IMR-90 (cell line): ENCODE measurements around the gene FAM174C. TPM values are rescaled to one million over a fixed set of nuclear protein-coding genes. Genes with fewer than 3 reads are reported as not detected.

Experiments used
- ATAC-seq: fragments of 200-7000 bp; cut with Tn5 transposase; 2 replicates; pipeline ENCODE4 v1.9.1; 2020; ENCODE audit warnings: low read depth, mild to moderate bottlenecking, moderate library complexity
- BruUV-seq: library from RNA; stranded (reverse); fragments of 400-500 nt; replicated peaks from 2 replicates; lab custom pipeline; 2021; lab: Mats Ljungman, UMichigan
- CTCF ChIA-PET: fragments of 300-600 bp; formaldehyde crosslinking; extraction: SDS; loops from one replicate; lab custom pipeline; 2021; ENCODE audit warnings: antibody characterized with exemption; lab: Yijun Ruan, JAX
- POLR2A ChIA-PET: fragments of 300-600 bp; sonication (Branson Sonifier 250); formaldehyde crosslinking; loops from one replicate; lab custom pipeline; 2022; ENCODE audit warnings: antibody characterized with exemption; ENCODE audit not compliant: unreplicated experiment; lab: Charles Lee
- DNase-seq: peaks from one replicate; pipeline ENCODE4 v3.0.0; 2013
- H2AFZ ChIP-seq: replicated peaks from 2 replicates; pipeline ENCODE3; 2013; ENCODE audit warnings: low read length, mild to moderate bottlenecking; ENCODE audit not compliant: poor library complexity
- H2AK5ac ChIP-seq: 2 replicates; pipeline ENCODE4 v1.6.1; 2013; ENCODE audit warnings: low read depth, low read length, inconsistent platforms
- H2AK9ac ChIP-seq: replicated peaks from 2 replicates; pipeline ENCODE3; 2013; ENCODE audit warnings: mild to moderate bottlenecking, low read depth, low read length, moderate library complexity; ENCODE audit not compliant: poor library complexity
- H2BK120ac ChIP-seq: 2 replicates; pipeline ENCODE4 v1.6.1; 2013; ENCODE audit warnings: low read depth, low read length, inconsistent platforms
- H2BK15ac ChIP-seq: 3 replicates; pipeline ENCODE4 v1.6.1; 2013; ENCODE audit warnings: low read depth, low read length, inconsistent platforms
- H2BK20ac ChIP-seq: 2 replicates; pipeline ENCODE4 v1.6.1; 2013; ENCODE audit warnings: low read depth, mild to moderate bottlenecking, inconsistent platforms, low read length, moderate library complexity
- H2BK5ac ChIP-seq: 2 replicates; pipeline ENCODE4 v1.6.1; 2013; ENCODE audit warnings: mild to moderate bottlenecking, low read depth, low read length, inconsistent platforms; ENCODE audit not compliant: poor library complexity, severe bottlenecking
- H3K14ac ChIP-seq: replicated peaks from 2 replicates; pipeline ENCODE4 v1.6.1; 2013; ENCODE audit warnings: low read depth, low read length, inconsistent platforms
- H3K18ac ChIP-seq: 2 replicates; pipeline ENCODE4 v1.6.1; 2013; ENCODE audit warnings: low read depth, low read length, control low read depth
- H3K23ac ChIP-seq: 2 replicates; pipeline ENCODE4 v1.6.1; 2013; ENCODE audit warnings: low read depth, low read length, inconsistent platforms
- H3K27ac ChIP-seq: 2 replicates; pipeline ENCODE4 v1.5.1; 2013; ENCODE audit warnings: mild to moderate bottlenecking, control low read depth, low read length; ENCODE audit not compliant: insufficient read depth
- H3K27me3 ChIP-seq: 2 replicates; pipeline ENCODE4 v1.6.1; 2013; ENCODE audit warnings: low read length; ENCODE audit not compliant: control insufficient read depth, insufficient read depth
- H3K36me3 ChIP-seq: 2 replicates; pipeline ENCODE4 v1.6.1; 2013; ENCODE audit warnings: low read length, mixed read lengths; ENCODE audit not compliant: control insufficient read depth, insufficient read depth
- H3K4ac ChIP-seq: 2 replicates; pipeline ENCODE4 v1.6.1; 2013; ENCODE audit warnings: low read depth, low read length, inconsistent platforms
- H3K4me1 ChIP-seq: 2 replicates; pipeline ENCODE4 v1.6.1; 2013; ENCODE audit warnings: low read length, mixed read lengths; ENCODE audit not compliant: control insufficient read depth, insufficient read depth
- H3K4me2 ChIP-seq: 2 replicates; pipeline ENCODE4 v1.6.1; 2013; ENCODE audit warnings: low read depth, mild to moderate bottlenecking, control low read depth, low read length, moderate library complexity
- H3K4me3 ChIP-seq: 2 replicates; pipeline ENCODE4 v1.5.1; 2013; ENCODE audit warnings: low read depth, mild to moderate bottlenecking, control low read depth, low read length, moderate library complexity; ENCODE audit not compliant: insufficient read depth
- H3K56ac ChIP-seq: 2 replicates; pipeline ENCODE4 v1.6.1; 2013; ENCODE audit warnings: low read length, inconsistent platforms; ENCODE audit not compliant: insufficient read depth; ENCODE audit errors: extremely low read depth
- H3K79me1 ChIP-seq, 2 experiments: 2 replicates each; pipeline ENCODE4 v1.6.1; 2013; ENCODE audit warnings: low read length in 2 of 2, inconsistent platforms in 1 of 2, low read depth in 1 of 2
- H3K9ac ChIP-seq: 2 replicates; pipeline ENCODE4 v1.6.1; 2013; ENCODE audit warnings: low read depth, low read length, control low read depth
- H3K9me1 ChIP-seq: 2 replicates; pipeline ENCODE4 v1.6.1; 2013; ENCODE audit warnings: low read length, inconsistent platforms; ENCODE audit not compliant: insufficient read depth
- H3K9me3 ChIP-seq: 2 replicates; pipeline ENCODE4 v1.6.1; 2013; ENCODE audit warnings: low read length; ENCODE audit not compliant: control insufficient read depth, insufficient read depth
- H4K20me1 ChIP-seq: 2 replicates; pipeline ENCODE4 v1.6.1; 2013; ENCODE audit warnings: low read length, inconsistent platforms; ENCODE audit not compliant: insufficient read depth
- H4K5ac ChIP-seq: 2 replicates; pipeline ENCODE4 v1.6.1; 2013; ENCODE audit warnings: mild to moderate bottlenecking, low read depth, low read length, control low read depth
- H4K8ac ChIP-seq, 2 experiments: 2 replicates each; pipeline ENCODE4 v1.6.1; 2013; ENCODE audit warnings: low read depth in 2 of 2, low read length in 2 of 2, control low read depth in 1 of 2, inconsistent platforms in 1 of 2
- H4K91ac ChIP-seq: 2 replicates; pipeline ENCODE4 v1.6.1; 2013; ENCODE audit warnings: low read depth, low read length, inconsistent platforms; ENCODE audit not compliant: insufficient read depth
- ELK1 ChIP-seq: fragments of 150-350 bp; IDR thresholded peaks from 2 replicates; pipeline ENCODE4 v1.6.1; 2016; ENCODE audit warnings: low read depth, mild to moderate bottlenecking, low read length, moderate library complexity, borderline replicate concordance
- WGBS, 2 experiments: methylation state at CpG; one replicate each; pipeline versions ENCODE4 v1.1.5 to v1.1.7; 2013; ENCODE audit warnings: missing lambda C conversion rate in 2 of 2; ENCODE audit not compliant: insufficient read length in 1 of 2; ENCODE audit errors: extremely low coverage in 2 of 2; 5-methylcytosine and 5-hydroxymethylcytosine counted together
- dilution Hi-C: fragments of 300-500 bp; cut with HindIII; formaldehyde crosslinking; loops from one replicate; pipeline ENCODE4 v1.14.3; 2018; ENCODE audit warnings: low sequenced_read_pairs; ENCODE audit not compliant: unreplicated experiment
- in situ Hi-C: fragments of 300-500 bp; cut with MboI; formaldehyde crosslinking; loops from 3 replicates; pipeline ENCODE4 v1.14.3; 2019; ENCODE audit warnings: low sequenced_read_pairs, inconsistent platforms, mixed read lengths
- intact Hi-C: fragments of 100-400 bp; cut with micrococcal nuclease; formaldehyde crosslinking; loops from 2 replicates; pipeline ENCODE4 v1.10.0; 2022
- polyA plus RNA-seq, 3 experiments: library from polyadenylated mRNA; depleted of rRNA; stranded (reverse); fragments of >200 nt; gene quantifications; 2 replicates each; pipeline ENCODE4 v1.2.3, GENCODE V29; 2012; ENCODE audit warnings: low replicate concordance in 1 of 3
- total RNA-seq: library from RNA; depleted of rRNA; stranded (reverse); fragments of >200 nt; gene quantifications from 2 replicates; pipeline ENCODE4 v1.2.3, GENCODE V29; 2012

FAM174C gene
- total and polyA plus RNA-seq, 2 of the 4 experiments (the other 2 are of a cell fraction), result 7.5 to 61.8 TPM

- no peak overlapping the region; the same call in 2 of the 3 replicates for H2BK15ac ChIP-seq
- peaks cover 28% of the 10 kb centered on the region for H4K20me1 ChIP-seq
- no peak overlapping the region for H3K56ac ChIP-seq
- H3K79me1 ChIP-seq, result peaks cover 4 to 54% of the 10 kb centered on the region in 2 experiments; a peak in 2 of 4 replicates
- H3K9ac ChIP-seq, result 0 out of 2 replicates have a peak overlapping the region, but pooled peaks have one; percentile 0
- H2AK9ac ChIP-seq, result peak overlapping the region; percentile 97
- H2BK20ac ChIP-seq, result no peak overlapping the region
- H3K4me3 ChIP-seq, result no peak overlapping the region
- no peaks in the 10 kb centered on the region for H3K27me3 ChIP-seq
- H3K36me3 ChIP-seq, result peaks cover under 1% of the 10 kb centered on the region; the same call in 1 of the 2 replicates
- peak overlapping the region; percentile 78 for H2AFZ ChIP-seq
- H2AK5ac ChIP-seq, result peak overlapping the region; percentile 81
- dilution Hi-C loops, result no loop called here
- H3K14ac ChIP-seq, result no peak overlapping the region
- no TSS peak for BruUV-seq
- TF ChIP-seq ELK1, result no peak
- H4K5ac ChIP-seq, result no peak overlapping the region
- H3K18ac ChIP-seq, result no peak overlapping the region
- ChIA-PET CTCF (interaction anchor here (0.6 to 3.1 kb wide), 8 partner anchors 8 to 29 kb away, joined by 3 to 64 read pairs (median 7); partner anchors contain the start of gene CIRBP), POLR2A (interaction anchor here (0.5 to 4.2 kb wide), 4 partner anchors 12 to 216 kb away, joined by 3 to 62 read pairs (median 4); partner anchors contain the start of gene CIRBP)
- DNase-seq (no peak), ATAC-seq (no peak)
- intact Hi-C loops, result loop anchor here (1.0 kb wide), 1 partner anchor 21 kb away; no protein-coding TSS in a partner anchor
- 40% methylated on average over 12 of the region's 31 CpGs; no CpG with 5 or more reads in 1 of the 2 experiments for WGBS, 2 experiments
- peak overlapping the region; percentile 63 for H3K27ac ChIP-seq
- peak overlapping the region in 1 of 2 experiments; percentile 64; a peak in 2 of 4 replicates for H4K8ac ChIP-seq
- no peaks in the 10 kb centered on the region for H3K9me3 ChIP-seq
- peak overlapping the region; percentile 61; the same call in 1 of the 2 replicates for H2BK120ac ChIP-seq
- peaks cover 21% of the 10 kb centered on the region for H3K4me1 ChIP-seq
- peak overlapping the region; percentile 35; the same call in 1 of the 2 replicates for H3K23ac ChIP-seq
- no peaks in the 10 kb centered on the region for H3K9me1 ChIP-seq
- in situ Hi-C loops, result no loop called here
- H3K4me2 ChIP-seq, result peak overlapping the region; percentile 24; the same call in 1 of the 2 replicates
- peak overlapping the region; percentile 14; the same call in 1 of the 2 replicates for H4K91ac ChIP-seq
- H2BK5ac ChIP-seq, result peak overlapping the region; percentile 22
- H3K4ac ChIP-seq, result peak overlapping the region; percentile 47
Observed at GRCh38 chr19:1244693-1245451, 30.5 kb upstream of the FAM174C start.
